OCI-LY3 (cell line): ENCODE data around the gene TALDO1.

Experiments
- CTCF ChIP-seq: fragments of 200-600, 300-600 bp; sonication (generic); IDR thresholded peaks from 2 replicates; pipeline ENCODE4 v1.5.1; 2014; ENCODE audit warnings: antibody characterized with exemption, low read length, low read depth
- EZH2phosphoT487 ChIP-seq: fragments of 200-600 bp; shearing (Covaris generic); IDR thresholded peaks from 2 replicates; pipeline ENCODE4 v1.6.1; 2018; ENCODE audit warnings: antibody characterized with exemption, mixed run types, low read depth

DNA sequence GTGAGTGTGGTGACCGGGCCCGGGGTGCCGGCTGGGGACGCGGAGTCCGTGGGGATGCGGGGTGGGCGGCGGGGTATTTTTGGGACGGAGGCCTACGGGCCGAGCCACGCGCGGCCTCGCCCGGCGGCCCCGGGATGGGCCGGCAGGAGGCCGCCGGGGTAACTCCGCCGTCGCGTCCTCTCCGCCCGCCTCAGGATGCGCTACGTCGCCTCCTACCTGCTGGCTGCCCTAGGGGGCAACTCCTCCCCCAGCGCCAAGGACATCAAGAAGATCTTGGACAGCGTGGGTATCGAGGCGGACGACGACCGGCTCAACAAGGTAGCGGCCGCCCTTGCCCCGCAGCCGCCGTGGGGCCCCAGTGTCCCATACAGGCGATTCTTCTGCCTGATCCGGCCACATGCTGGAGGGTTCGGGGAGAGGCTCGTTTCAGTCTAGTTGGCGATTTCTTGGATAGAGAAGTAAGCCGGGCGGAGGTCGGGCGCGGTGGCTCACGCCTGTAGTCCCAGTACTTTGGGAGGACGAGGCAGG lies 62.8 kb downstream of the TALDO1 start:
- no peak for TF ChIP-seq CTCF
- no peak for TF ChIP-seq EZH2phosphoT487
